NCI-H345 (cell line): ENCODE data around the gene STRN3.
"Not testable (repeated sequence)": the region's sequence is repeated elsewhere in the genome, so short reads cannot be mapped to it uniquely, and the experiment has no call there.

Experiments used
- DNase-seq: peaks from one replicate; lab custom pipeline; 2025; lab: John Stamatoyannopoulos, UW

STRN3 gene

DNA sequence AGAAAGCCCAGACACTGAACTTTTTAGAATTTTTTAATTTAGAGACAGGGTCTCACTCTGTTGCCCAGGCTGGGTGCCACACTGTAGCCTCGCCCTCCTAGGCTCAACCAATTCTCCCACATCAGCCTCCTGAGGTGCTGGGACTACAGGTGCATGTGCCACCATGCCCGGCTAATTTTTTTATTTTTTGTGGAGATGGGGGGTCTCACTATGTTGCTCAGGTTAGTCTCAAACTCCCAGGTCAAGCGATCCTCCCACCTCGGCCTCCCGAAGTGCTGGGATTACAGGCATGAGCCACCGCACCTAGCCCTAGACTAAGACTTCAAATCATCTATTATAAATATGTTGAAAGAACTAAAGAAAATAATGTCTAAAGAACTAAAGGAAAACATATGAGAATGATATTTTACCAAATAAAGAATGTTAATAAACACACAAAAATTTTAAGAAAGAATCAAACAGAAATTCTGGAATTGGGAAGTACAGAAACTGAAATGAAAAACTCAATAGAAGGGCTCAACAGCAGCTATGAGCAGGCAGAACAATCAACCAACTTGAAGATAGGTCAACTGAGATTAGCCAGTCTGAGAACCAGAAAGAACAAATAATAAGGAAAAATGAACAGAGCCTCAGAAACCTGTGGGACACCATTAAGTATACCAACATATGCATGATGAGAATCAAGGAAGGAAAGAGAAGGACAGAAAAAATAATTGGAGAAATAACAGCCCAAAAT lies 27.0 kb downstream of the STRN3 start:
- no peak for DNase-seq

GRCh38 chr14:30998100-30998706 lies 28.0 kb downstream of the STRN3 start:
- no peak for DNase-seq

GRCh38 chr14:30996892-30997659 lies 29.1 kb downstream of the STRN3 start:
- DNase-seq: no peak

DNA sequence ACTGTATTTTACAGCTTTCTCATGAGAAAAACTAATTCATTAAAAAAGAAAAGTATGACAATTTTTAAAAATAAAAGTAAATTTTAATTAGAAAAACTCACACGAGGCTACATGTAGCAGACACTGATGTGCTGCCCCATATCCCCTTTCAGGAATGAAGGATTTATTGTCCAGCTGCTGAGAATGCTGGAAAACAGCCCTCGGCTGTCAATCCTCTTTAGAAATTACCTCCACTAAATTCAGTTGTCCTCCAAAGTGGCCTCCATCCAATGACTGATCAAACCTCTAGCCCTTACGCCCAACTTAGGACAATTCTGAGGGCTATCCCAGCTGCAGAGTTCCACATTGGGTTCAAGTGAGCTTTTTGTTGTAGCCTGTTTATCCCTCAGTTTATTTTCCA lies 30.5 kb downstream of the STRN3 start:
- no peak for DNase-seq

DNA sequence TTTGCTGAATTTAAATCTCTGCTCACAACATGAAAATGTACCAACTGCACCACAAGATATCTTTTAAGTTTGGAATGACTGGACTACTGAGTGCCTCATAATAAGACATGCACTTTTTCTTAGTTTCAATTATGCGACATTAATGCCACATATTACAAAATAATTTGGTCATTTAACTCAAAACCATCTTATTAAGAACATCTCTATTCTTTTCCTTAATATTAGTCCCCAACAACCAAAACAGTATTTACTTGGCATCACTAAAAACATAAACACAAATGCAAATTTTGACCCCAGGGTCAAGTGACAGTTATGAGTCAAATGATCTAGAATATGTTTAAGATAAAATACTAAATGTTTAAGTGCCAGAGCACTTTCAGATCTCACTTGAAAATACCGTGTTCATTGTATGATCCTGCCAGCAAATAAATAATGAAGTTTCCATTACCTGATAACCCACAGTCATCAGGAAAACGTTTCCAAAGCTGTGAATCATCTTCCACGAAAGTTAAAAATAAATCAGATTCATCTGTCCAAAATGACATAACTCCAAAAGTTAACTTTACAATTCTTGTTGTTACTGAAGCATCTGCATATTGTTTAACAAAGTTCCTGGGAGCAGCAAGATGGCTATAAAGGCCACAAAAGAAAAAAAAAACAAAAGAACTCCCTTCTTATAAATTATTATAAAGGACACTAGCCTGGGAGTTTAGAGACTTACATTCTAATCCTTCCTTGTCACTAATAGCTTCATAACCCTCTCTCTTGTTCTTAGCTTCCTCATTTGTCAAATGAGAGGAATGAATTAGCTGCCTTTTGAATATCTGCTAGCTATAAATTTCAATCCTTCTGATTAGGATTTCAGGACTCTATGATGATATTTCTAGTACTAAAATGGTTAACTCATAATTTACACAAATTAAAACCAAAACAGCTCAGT lies 31.2 kb downstream of the STRN3 start:
- DNase-seq: no peak

DNA sequence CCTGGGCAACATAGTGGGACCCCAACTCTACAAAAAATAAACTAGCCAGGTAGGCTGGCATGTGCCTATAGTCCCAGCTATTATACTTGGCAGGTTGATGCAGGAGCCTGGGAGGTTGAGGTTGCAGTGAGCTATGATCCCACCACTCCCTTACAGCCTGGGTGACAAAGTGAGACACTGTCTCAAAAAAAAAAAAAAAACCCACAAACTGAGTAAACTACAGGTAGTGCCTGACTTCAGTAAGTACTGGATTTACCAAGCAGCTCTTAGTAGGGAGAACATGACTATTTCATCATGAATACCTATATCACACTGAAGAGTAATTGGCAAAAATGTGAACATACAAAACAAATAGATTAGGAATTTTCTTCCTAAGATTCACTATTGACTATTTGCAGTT lies 33.1 kb downstream of the STRN3 start:
- no peak for DNase-seq

GRCh38 chr14:30991408-30991807 lies 34.8 kb downstream of the STRN3 start:
- DNase-seq: no peak

DNA sequence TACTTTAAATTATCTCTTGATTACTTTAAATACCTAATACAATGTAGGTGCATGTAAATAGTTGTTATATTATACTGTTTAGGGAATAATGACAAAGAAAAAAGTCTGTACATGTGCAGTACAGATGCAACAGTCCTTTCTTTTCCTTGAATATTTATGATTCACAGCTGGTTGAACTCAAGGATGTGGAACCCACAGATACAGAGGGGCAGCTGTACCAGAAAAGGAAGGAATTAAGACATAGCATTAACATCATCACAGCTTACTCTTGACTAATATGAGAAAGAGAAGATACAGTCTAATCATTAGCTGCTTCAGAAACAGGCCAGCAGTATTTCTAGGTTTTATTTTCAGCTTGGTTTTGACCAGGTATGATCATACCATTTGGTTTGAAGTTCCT lies 35.4 kb downstream of the STRN3 start:
- no peak for DNase-seq

GRCh38 chr14:30988509-30988908 lies 37.7 kb downstream of the STRN3 start:
- no peak for DNase-seq

GRCh38 chr14:30985796-30986195 lies 40.4 kb downstream of the STRN3 start:
- DNase-seq: no peak

GRCh38 chr14:30983858-30984257 lies 42.3 kb downstream of the STRN3 start:
- DNase-seq: no peak

GRCh38 chr14:30982533-30982932 lies 43.6 kb downstream of the STRN3 start:
- DNase-seq: no peak

GRCh38 chr14:30980980-30981379 lies 45.2 kb downstream of the STRN3 start:
- no peak for DNase-seq

DNA sequence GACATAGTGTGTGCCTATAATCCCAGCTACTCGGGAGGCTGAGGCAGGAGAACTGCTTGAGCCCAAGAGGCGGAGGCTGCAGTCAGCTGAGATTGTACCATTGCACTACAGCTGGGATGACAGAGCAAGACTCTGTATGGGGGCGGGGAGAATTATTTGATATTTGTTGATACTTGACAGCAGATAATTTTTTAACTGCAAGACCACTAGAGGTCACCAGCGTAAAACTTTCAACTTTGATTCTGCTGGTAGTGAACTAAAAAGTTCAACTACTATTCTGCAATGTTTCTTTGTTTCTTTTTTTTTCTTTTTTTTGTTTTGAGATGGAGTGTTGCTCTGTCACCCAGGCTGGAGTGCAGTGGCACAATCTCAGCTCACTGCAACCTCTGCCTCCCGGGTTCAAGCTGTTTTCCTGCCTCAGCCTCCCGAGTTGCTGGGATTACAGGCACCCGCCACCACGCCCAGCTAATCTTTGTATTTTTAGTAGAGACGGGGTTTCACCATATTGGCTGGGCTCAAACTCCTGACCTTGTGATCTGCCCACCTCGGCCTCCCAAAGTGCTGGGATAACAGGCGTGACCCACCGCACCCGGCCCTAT lies 46.0 kb downstream of the STRN3 start:
- peak; percentile 42 for DNase-seq

- no peak for DNase-seq
Observed at GRCh38 chr14:30977752-30978151, 48.4 kb downstream of the STRN3 start.

DNA sequence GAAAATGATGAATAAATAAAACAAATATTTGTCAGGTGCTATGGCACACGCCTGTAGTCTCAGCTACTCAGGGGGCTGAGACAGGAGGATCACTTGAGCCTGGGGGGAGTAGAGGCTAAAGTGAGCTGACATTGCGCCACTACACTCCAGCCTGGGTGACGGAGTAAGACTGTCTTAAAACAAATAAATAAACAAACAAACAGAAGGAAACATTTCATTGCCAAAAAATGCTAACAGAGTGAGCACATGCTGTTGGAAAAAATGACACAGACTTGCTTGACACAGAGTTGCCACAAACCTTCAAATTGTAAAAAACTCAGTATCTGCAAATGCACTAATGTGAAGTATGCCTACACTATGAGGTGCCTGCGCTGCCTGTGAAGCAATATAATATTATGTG lies 51.6 kb downstream of the STRN3 start:
- DNase-seq: no peak

DNA sequence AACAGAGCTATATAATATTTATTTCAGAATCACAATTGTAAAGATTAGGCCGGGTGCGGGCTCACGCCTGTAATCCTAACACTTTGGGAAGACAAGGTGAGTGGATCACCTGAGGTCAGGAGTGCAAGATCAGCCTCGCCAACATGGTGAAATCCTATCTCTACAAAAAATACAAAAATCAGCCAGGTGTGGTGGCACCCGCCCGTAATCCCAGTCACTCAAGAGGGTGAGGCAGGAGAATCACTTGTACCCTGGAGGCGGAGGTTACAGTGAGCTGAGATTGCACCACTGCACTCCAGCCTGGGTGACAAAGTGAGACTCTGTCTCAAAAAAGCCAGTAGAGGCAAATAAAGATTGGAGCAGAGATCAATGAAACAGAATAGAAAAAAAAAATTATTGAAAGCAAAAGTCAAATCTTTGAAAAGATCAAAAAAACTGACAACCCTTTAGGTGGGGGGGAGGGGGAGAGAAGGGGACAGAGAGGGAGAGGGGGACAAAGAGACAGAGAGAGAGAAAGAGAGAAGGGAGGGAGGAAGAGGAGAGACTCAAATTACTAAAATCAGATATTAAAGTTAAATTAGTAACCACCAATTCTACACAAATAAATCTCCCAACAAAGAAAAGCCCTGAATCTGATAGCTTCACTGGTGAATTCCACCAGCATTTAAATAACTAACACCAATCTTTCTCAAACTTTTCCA lies 53.1 kb downstream of the STRN3 start:
- DNase-seq: no peak

DNA sequence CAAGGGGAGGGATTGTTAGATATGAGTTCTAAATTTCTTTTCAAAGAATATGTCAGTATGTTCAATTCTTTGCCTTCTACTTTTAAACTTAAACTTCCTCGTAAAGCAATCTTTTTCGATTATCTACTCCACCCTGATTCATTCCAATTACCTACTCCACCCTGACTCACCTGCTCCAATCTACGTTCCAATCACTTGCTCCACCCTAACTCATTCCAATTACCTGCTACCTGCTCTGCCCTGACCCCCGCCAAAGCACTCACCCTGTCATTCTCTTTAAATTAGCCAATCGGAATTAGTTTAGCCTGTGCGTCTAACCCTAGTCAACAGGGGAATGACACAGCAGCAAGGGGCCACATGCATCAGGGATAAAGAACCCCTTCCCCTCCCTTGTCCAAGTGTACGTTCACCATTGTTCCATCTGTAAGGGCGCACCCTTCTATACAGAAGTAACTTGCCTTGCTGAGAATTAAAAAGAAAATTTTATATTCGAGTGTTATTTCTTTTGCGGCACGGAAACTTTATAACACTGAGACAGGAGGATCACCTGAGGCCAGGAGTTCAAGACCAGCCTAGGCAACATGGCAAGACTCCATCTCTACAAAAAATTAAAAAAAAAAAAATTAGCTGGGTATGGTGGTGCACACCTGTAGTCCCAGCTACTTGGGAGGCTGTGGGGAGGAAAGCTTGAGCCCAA lies 54.0 kb downstream of the STRN3 start:
- not testable (repeated sequence) for DNase-seq

DNA sequence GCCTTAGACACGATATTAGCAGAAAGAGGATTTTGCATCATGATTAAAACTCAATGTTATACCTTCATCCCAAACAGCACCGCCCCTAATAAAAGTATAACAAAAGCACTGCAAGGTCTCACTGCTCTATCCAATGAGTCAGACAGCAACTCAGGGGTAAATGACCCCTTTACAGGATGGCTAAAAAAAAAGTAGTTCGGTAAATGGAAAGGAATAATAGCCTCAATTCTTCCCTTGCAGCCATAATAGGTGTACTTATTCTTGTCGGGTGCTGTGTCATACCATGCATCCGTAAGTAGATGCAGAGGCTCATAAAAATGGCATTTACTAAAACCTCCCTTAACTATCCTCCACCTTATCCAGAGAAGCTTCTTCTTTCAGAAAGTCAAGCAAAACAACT lies 54.6 kb downstream of the STRN3 start:
- no peak for DNase-seq

- DNase-seq: not testable (repeated sequence)
Observed at GRCh38 chr14:30969796-30970195, 56.4 kb downstream of the STRN3 start.
